HepG2 (cell line): Measurements from ENCODE around the gene PFN4. TPM values are rescaled to one million over a fixed set of nuclear protein-coding genes. Genes with fewer than 3 reads are reported as not detected.

Experiments
- FOXK2 ChIP-seq: fragments of 450-650 bp; IDR thresholded peaks from 2 replicates; pipeline ENCODE4 v1.6.1; 2016
- HDAC1 ChIP-seq: sonication (generic); formaldehyde crosslinking; IDR thresholded peaks from 2 replicates; pipeline ENCODE4 v1.5.1; 2020; ENCODE audit warnings: mild to moderate bottlenecking, missing genetic modification reagents
- HOXA7 ChIP-seq: sonication (generic); formaldehyde crosslinking; IDR thresholded peaks from 2 replicates; pipeline ENCODE4 v1.8.1; 2022; ENCODE audit warnings: mild to moderate bottlenecking, missing genetic modification reagents, moderate library complexity
- KLF13 ChIP-seq: sonication (generic); formaldehyde crosslinking; IDR thresholded peaks from 2 replicates; pipeline ENCODE4 v1.4.0; 2020; ENCODE audit warnings: mild to moderate bottlenecking, missing genetic modification reagents
- NFKBIZ ChIP-seq: IDR thresholded peaks from 2 replicates; pipeline ENCODE4 v1.6.1; 2018; ENCODE audit warnings: missing genetic modification reagents, missing compliant biosample characterization
- NR2F6 ChIP-seq, 2 experiments: IDR thresholded peaks; 2 replicates each; pipeline ENCODE4 v1.6.1; 2016; ENCODE audit warnings: antibody characterized with exemption in 1 of 2, mild to moderate bottlenecking in 1 of 2
- PRDM15 ChIP-seq: sonication (generic); formaldehyde crosslinking; IDR thresholded peaks from 2 replicates; pipeline ENCODE4 v1.4.0; 2020; ENCODE audit warnings: missing genetic modification reagents
- REST ChIP-seq, 2 experiments: IDR thresholded peaks; 2 replicates each; pipeline ENCODE4 v1.6.1; 2011 to 2012; ENCODE audit warnings: low read length in 2 of 2, borderline replicate concordance in 1 of 2, low read depth in 1 of 2, mild to moderate bottlenecking in 1 of 2, moderate library complexity in 1 of 2
- SMAD3 ChIP-seq: sonication (generic); formaldehyde crosslinking; IDR thresholded peaks from 2 replicates; pipeline ENCODE4 v1.4.0; 2020; ENCODE audit warnings: missing genetic modification reagents
- SP4 ChIP-seq: sonication (generic); formaldehyde crosslinking; IDR thresholded peaks from 2 replicates; pipeline ENCODE4 v1.8.1; 2023; ENCODE audit warnings: mild to moderate bottlenecking, missing genetic modification reagents
- TERF1 ChIP-seq: sonication (generic); formaldehyde crosslinking; IDR thresholded peaks from 2 replicates; pipeline ENCODE4 v1.8.0; 2022; ENCODE audit warnings: mild to moderate bottlenecking, missing genetic modification reagents, moderate library complexity
- TGIF2 ChIP-seq: IDR thresholded peaks from 2 replicates; pipeline ENCODE4 v1.6.1; 2016; ENCODE audit warnings: control low read depth, missing compliant biosample characterization
- THAP11 ChIP-seq: IDR thresholded peaks from 2 replicates; pipeline ENCODE4 v1.6.1; 2016; ENCODE audit warnings: missing biosample characterization, missing genetic modification reagents
- THAP8 ChIP-seq: sonication (generic); formaldehyde crosslinking; IDR thresholded peaks from 2 replicates; pipeline ENCODE4 v1.5.1; 2020; ENCODE audit warnings: missing genetic modification reagents, mild to moderate bottlenecking, borderline replicate concordance
- ZBTB25 ChIP-seq: IDR thresholded peaks from 2 replicates; pipeline ENCODE4 v1.6.1; 2018; ENCODE audit warnings: missing genetic modification reagents
- ZFP1 ChIP-seq: IDR thresholded peaks from 2 replicates; pipeline ENCODE4 v1.6.1; 2016
- ZFP90 ChIP-seq: sonication (generic); formaldehyde crosslinking; IDR thresholded peaks from 2 replicates; pipeline ENCODE4 v1.8.0; 2022; ENCODE audit warnings: missing genetic modification reagents, mild to moderate bottlenecking, inconsistent platforms, borderline replicate concordance
- ZNF230 ChIP-seq: sonication (generic); formaldehyde crosslinking; IDR thresholded peaks from 2 replicates; pipeline ENCODE4 v1.4.0; 2020; ENCODE audit warnings: mild to moderate bottlenecking, missing genetic modification reagents
- ZNF317 ChIP-seq: sonication (generic); formaldehyde crosslinking; IDR thresholded peaks from 2 replicates; pipeline ENCODE4 v1.5.0; 2020; ENCODE audit warnings: mild to moderate bottlenecking, missing genetic modification reagents
- ZNF598 ChIP-seq: sonication (generic); formaldehyde crosslinking; IDR thresholded peaks from 2 replicates; pipeline ENCODE4 v1.5.1; 2020; ENCODE audit warnings: mild to moderate bottlenecking, missing genetic modification reagents, borderline replicate concordance
- ZNF709 ChIP-seq: sonication (generic); formaldehyde crosslinking; IDR thresholded peaks from 2 replicates; pipeline ENCODE4 v1.5.0; 2020; ENCODE audit warnings: mild to moderate bottlenecking, missing genetic modification reagents
- polyA plus RNA-seq, 8 experiments: library from polyadenylated mRNA; depleted of rRNA in 3 of 8; stranded (reverse) in 7 of 8; unstranded in 1 of 8; fragments of >200 nt; fragmentation: Illumina TruSeq in 4 of 8; extraction: Trizol in 4 of 8; gene quantifications; 2 replicates each; pipeline versions ENCODE4 v1.2.1 to v1.2.3, GENCODE V29; 2011 to 2016; ENCODE audit warnings: low read depth in 4 of 8, missing spikeins in 1 of 8, mixed read lengths in 1 of 8; ENCODE audit not compliant: insufficient read depth in 1 of 8
- total RNA-seq, 5 experiments: library from RNA; depleted of rRNA; stranded (reverse); fragments of >200 nt; fragmentation: Illumina TruSeq; extraction: Trizol; gene quantifications; 2 replicates each; pipeline ENCODE4 v1.2.3, GENCODE V29; 2016; ENCODE audit warnings: low read depth in 1 of 5

Gene PFN4
- total and polyA plus RNA-seq, 2 of the 13 experiments (the other 11 are each of a cell fraction or from before 2014, with no cell fraction given): 0.12 to 0.20 TPM

GRCh38 chr2:24164416-24164973 is 41.4 kb upstream of the PFN4 start (continued):
- TF ChIP-seq REST (IDR thresholded peaks at IDR 0.05; ENCODE audit: borderline replicate concordance in 1 of 2, low read depth in 1 of 2, low read length in 2 of 2) (no peak), ZFP1 (CRISPR knock-in tag) (no peak), ZBTB25 (CRISPR knock-in tag) (0 out of 2 replicates have a peak, but pooled peaks have one; percentile 43), PRDM15 (no peak), HDAC1 (no peak), ZNF709 (CRISPR knock-in tag) (no peak), ZFP90 (CRISPR knock-in tag) (0 out of 2 replicates have a peak, but pooled peaks have one; percentile 49), ZNF598 (CRISPR knock-in tag) (no peak), NR2F6 (IDR thresholded peaks at IDR 0.05) (no peak), NR2F6 (CRISPR knock-in tag; IDR thresholded peaks at IDR 0.05) (0 out of 2 replicates have a peak, but pooled peaks have one; percentile 19), KLF13 (CRISPR knock-in tag) (no peak), NFKBIZ (CRISPR knock-in tag) (no peak), THAP11 (CRISPR knock-in tag) (0 out of 2 replicates have a peak, but pooled peaks have one; percentile 30), SP4 (CRISPR knock-in tag) (no peak), SMAD3 (CRISPR knock-in tag) (no peak), TERF1 (no peak), THAP8 (CRISPR knock-in tag) (no peak), ZNF230 (CRISPR knock-in tag) (no peak), ZNF317 (CRISPR knock-in tag) (peak; percentile 45; the same call in 1 of the 2 replicates), FOXK2 (no peak), TGIF2 (CRISPR knock-in tag) (no peak), HOXA7 (no peak)
